Body of pancreas (tissue), 4 donors: Measurements from ENCODE around the gene AHCYL2. TPM values are rescaled to one million over a fixed set of nuclear protein-coding genes. Genes with fewer than 3 reads are reported as not detected.

Source experiments
- ATAC-seq: fragments of 150-250 bp; one replicate; pipeline ENCODE4 v1.9.1; 2016
- DNase-seq, 4 donors: peaks; one replicate each; pipeline ENCODE4 v3.0.0-alpha.2; 2019
- H3K27ac ChIP-seq, 4 donors: fragments of 200-600 bp; sonication (generic); 1 replicate in 3 of 4; 2 replicates in 1 of 4; pipeline versions ENCODE4 v1.5.1 to v1.6.1; 2016 to 2019; ENCODE audit warnings: mild to moderate bottlenecking in 1 of 4, mixed read lengths in 1 of 4, moderate library complexity in 1 of 4
- H3K27me3 ChIP-seq, 2 donors: fragments of 200-600 bp; sonication (generic); one replicate each; pipeline ENCODE4 v1.6.0; 2016; ENCODE audit warnings: mild to moderate bottlenecking in 1 of 2
- H3K36me3 ChIP-seq, 2 donors: fragments of 200-600 bp; sonication (generic); replicated peaks in 1 of 2; 2 replicates each; pipeline ENCODE4 v1.5.1; 2016; ENCODE audit warnings: low read depth in 2 of 2; ENCODE audit not compliant: insufficient read depth in 1 of 2
- H3K4me1 ChIP-seq: fragments of 200-600 bp; sonication (generic); one replicate; pipeline ENCODE4 v1.6.0; 2016
- H3K4me3 ChIP-seq, 2 donors: fragments of 200-600 bp; sonication (generic); 1 replicate in 1 of 2; 2 replicates in 1 of 2; pipeline ENCODE4 v1.5.1; 2016 to 2019
- H3K9me3 ChIP-seq, 3 donors: fragments of 200-600 bp; sonication (generic); 1 replicate in 2 of 3; 2 replicates in 1 of 3; pipeline ENCODE4 v1.5.1; 2016
- CTCF ChIP-seq, 7 experiments: fragments of 450-650 bp in 4 of 7; fragments of 200-600 bp in 3 of 7; sonication (generic) in 3 of 7; IDR thresholded peaks; one replicate each; pipeline ENCODE4 v1.5.1; 2016 to 2019; ENCODE audit warnings: antibody characterized with exemption in 7 of 7
- POLR2A ChIP-seq, 3 donors: fragments of 450-650 bp; IDR thresholded peaks; one replicate each; pipeline ENCODE4 v1.6.1; 2016; ENCODE audit warnings: antibody characterized with exemption in 3 of 3, mild to moderate bottlenecking in 2 of 3
- WGBS, 2 donors: methylation state at CpG; one replicate each; pipeline ENCODE4 v1.1.5; 2017; 5-methylcytosine and 5-hydroxymethylcytosine counted together
- intact Hi-C: fragments of 100-400 bp; cut with DNase I; formaldehyde crosslinking; loops from one replicate; pipeline ENCODE4 v1.15.1; 2023
- total RNA-seq, 2 donors: library from RNA; depleted of rRNA; stranded (reverse); fragments of >200 nt; gene quantifications; one replicate each; pipeline ENCODE4 v1.1.0, GENCODE V29; 2016

AHCYL2 gene
- total RNA-seq, 2 donors from 2014 or later: 9.3 to 51.4 TPM

GRCh38 chr7:129311429-129311828 lies 86.6 kb downstream of the AHCYL2 start:
- intact Hi-C loops: no loop called here
- no peak for ATAC-seq
- Histone ChIP-seq H3K4me3 (no peak overlapping the region), H3K4me1 (no peaks in the 10 kb centered on the region), H3K36me3 (no peaks in the 10 kb centered on the region), H3K27ac (no peak overlapping the region), H3K27me3 (no peaks in the 10 kb centered on the region), H3K9me3 (no peaks in the 10 kb centered on the region)
- TF ChIP-seq CTCF (IDR thresholded peaks at IDR 0.05) (no peak), POLR2A (IDR thresholded peaks at IDR 0.05) (no peak)
- DNase-seq: no peak
- 92 to 94% methylated on average over 5 of the region's 5 CpGs for WGBS, 2 donors

- Histone ChIP-seq H3K27ac (no peak overlapping the region), H3K36me3 (no peaks in the 10 kb centered on the region), H3K9me3 (no peaks in the 10 kb centered on the region), H3K4me1 (no peaks in the 10 kb centered on the region), H3K4me3 (no peak overlapping the region), H3K27me3 (no peaks in the 10 kb centered on the region)
- TF ChIP-seq POLR2A (IDR thresholded peaks at IDR 0.05): no peak
- TF ChIP-seq CTCF (IDR thresholded peaks at IDR 0.05): no peak
- ATAC-seq (no peak), DNase-seq (no peak)
- WGBS, 2 donors: 92 to 95% methylated on average over 3 of the region's 3 CpGs
- intact Hi-C loops: no loop called here
These were observed 88.5 kb downstream of the AHCYL2 start for GRCh38 chr7:129313282-129313681.

- TF ChIP-seq POLR2A (IDR thresholded peaks at IDR 0.05) (no peak), CTCF (IDR thresholded peaks at IDR 0.05) (no peak)
- Histone ChIP-seq H3K36me3 (no peaks in the 10 kb centered on the region), H3K27me3 (no peaks in the 10 kb centered on the region), H3K27ac (peak overlapping the region in 2 of 4 donors; percentile 3 to 56), H3K9me3 (no peaks in the 10 kb centered on the region), H3K4me1 (no peaks in the 10 kb centered on the region), H3K4me3 (no peak overlapping the region)
- 33 to 42% methylated on average over 2 of the region's 2 CpGs for WGBS, 2 donors
- peak in 2 of 4 donors; percentile 16 to 30 for DNase-seq
- intact Hi-C loops: no loop called here
- ATAC-seq: peak; percentile 60
These were observed 91.1 kb downstream of the AHCYL2 start for GRCh38 chr7:129315960-129316359.

- DNase-seq: no peak
- no peaks in the 10 kb centered on the region for H3K4me1 ChIP-seq
- no peak overlapping the region for H3K27ac ChIP-seq
- intact Hi-C loops: no loop called here
- TF ChIP-seq CTCF (IDR thresholded peaks at IDR 0.05) (no peak), POLR2A (IDR thresholded peaks at IDR 0.05) (no peak)
- H3K4me3 ChIP-seq: no peak overlapping the region
- no peaks in the 10 kb centered on the region for H3K36me3 ChIP-seq
- WGBS, 2 donors: 86 to 94% methylated on average over 2 of the region's 2 CpGs
- H3K9me3 ChIP-seq: no peaks in the 10 kb centered on the region
- H3K27me3 ChIP-seq: no peaks in the 10 kb centered on the region
- no peak for ATAC-seq
These were observed 92.6 kb downstream of the AHCYL2 start for GRCh38 chr7:129317450-129317849.

- ATAC-seq (no peak), DNase-seq (no peak)
- H3K4me1 ChIP-seq: no peaks in the 10 kb centered on the region
- intact Hi-C loops: no loop called here
- no peaks in the 10 kb centered on the region for H3K9me3 ChIP-seq
- H3K4me3 ChIP-seq: no peak overlapping the region
- H3K36me3 ChIP-seq: no peaks in the 10 kb centered on the region
- 67 to 79% methylated on average over 1 of the region's 1 CpG for WGBS, 2 donors
- no peak for TF ChIP-seq CTCF (IDR thresholded peaks at IDR 0.05)
- H3K27me3 ChIP-seq: no peaks in the 10 kb centered on the region
- no peak overlapping the region for H3K27ac ChIP-seq
These were observed 102.2 kb downstream of the AHCYL2 start for GRCh38 chr7:129327076-129327475.
